ENCODE results near the gene SLC12A9. TPM values are rescaled to one million over a fixed set of nuclear protein-coding genes. Genes with fewer than 3 reads are reported as not detected.

The SLC12A9 gene
- total and polyA plus RNA-seq, 2 of the 4 experiments (the other 2 are of a cell fraction): 4.5 to 16.2 TPM

DNA sequence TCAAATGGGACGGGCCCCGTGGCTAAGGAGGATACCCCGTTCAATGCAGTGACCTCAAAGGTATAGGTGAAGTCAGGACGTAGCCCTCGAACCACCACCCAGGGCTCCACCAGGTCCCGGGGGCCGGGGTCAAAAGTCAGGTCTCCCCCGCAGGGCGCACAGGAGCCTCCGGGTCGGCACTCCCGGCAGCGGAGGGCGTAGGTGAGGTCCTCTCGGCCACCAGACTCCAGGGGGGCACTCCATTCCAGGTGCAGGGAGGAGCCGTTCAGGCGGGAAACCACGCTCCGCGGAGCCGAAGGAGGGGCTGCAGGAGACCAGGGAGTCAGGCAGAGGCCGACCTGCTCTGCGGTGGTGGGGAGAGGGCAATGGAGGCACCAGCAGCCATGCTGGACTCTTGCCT is 32.9 kb upstream of the SLC12A9 start:
- Histone ChIP-seq H2BK20ac (ENCODE audit: low read depth, low read length) (no peak overlapping the region), H3K14ac (replicated peaks; ENCODE audit: low read depth, low read length) (no peak overlapping the region), H2BK15ac (ENCODE audit: low read depth, low read length) (no peak overlapping the region), H3K23ac (ENCODE audit: low read depth, low read length) (no peak overlapping the region), H3K27me3 (ENCODE audit: control insufficient read depth, insufficient read depth, low read length) (no peaks in the 10 kb centered on the region), H2AK5ac (ENCODE audit: low read depth, low read length) (no peak overlapping the region), H4K8ac (ENCODE audit: low read depth in 2 of 2, low read length in 2 of 2) (no peak overlapping the region), H2AK9ac (replicated peaks; ENCODE audit: low read depth, low read length, poor library complexity) (no peak overlapping the region), H3K56ac (ENCODE audit: extremely low read depth, insufficient read depth, low read length) (no peak overlapping the region), H2BK5ac (ENCODE audit: low read depth, low read length, poor library complexity, severe bottlenecking) (no peak overlapping the region), H3K4me3 (ENCODE audit: insufficient read depth, low read depth, low read length) (no peak overlapping the region), H3K9ac (ENCODE audit: low read depth, low read length) (no peak overlapping the region), H3K18ac (ENCODE audit: low read depth, low read length) (no peak overlapping the region), H3K27ac (ENCODE audit: insufficient read depth, low read length) (no peak overlapping the region), H3K4me1 (ENCODE audit: control insufficient read depth, insufficient read depth, low read length) (peaks cover under 1% of the 10 kb centered on the region; the same call in 1 of the 2 replicates), H3K9me1 (ENCODE audit: insufficient read depth, low read length) (no peaks in the 10 kb centered on the region), H4K5ac (ENCODE audit: low read depth, low read length) (no peak overlapping the region), H3K36me3 (ENCODE audit: control insufficient read depth, insufficient read depth, low read length) (peaks cover 73% of the 10 kb centered on the region), H3K9me3 (ENCODE audit: control insufficient read depth, insufficient read depth, low read length) (no peaks in the 10 kb centered on the region), H4K91ac (ENCODE audit: insufficient read depth, low read depth, low read length) (no peak overlapping the region), H2AFZ (replicated peaks; ENCODE audit: low read length, poor library complexity) (no peak overlapping the region), H3K79me1 (ENCODE audit: low read depth in 1 of 2, low read length in 2 of 2) (peaks cover 0 to 26% of the 10 kb centered on the region in 2 experiments; a peak in 3 of 4 replicates), H3K4me2 (ENCODE audit: low read depth, low read length) (no peak overlapping the region), H2BK120ac (ENCODE audit: low read depth, low read length) (no peak overlapping the region), H3K4ac (ENCODE audit: low read depth, low read length) (no peak overlapping the region), H4K20me1 (ENCODE audit: insufficient read depth, low read length) (peaks cover 11% of the 10 kb centered on the region)
- 100% methylated on average over 3 of the region's 23 CpGs; no CpG with 5 or more reads in 1 of the 2 experiments for whole genome bisulfite sequencing, 2 experiments (ENCODE audit: extremely low coverage in 2 of 2, insufficient read length in 1 of 2)
- DNase-seq (no peak), ATAC-seq (ENCODE audit: low read depth) (no peak)
- intact Hi-C loops (cut with micrococcal nuclease) (no loop called here), dilution Hi-C loops (cut with HindIII; ENCODE audit: low sequenced_read_pairs, unreplicated experiment) (no loop called here), in situ Hi-C loops (cut with MboI; ENCODE audit: low sequenced_read_pairs) (no loop called here)
- ChIA-PET POLR2A (ENCODE audit: unreplicated experiment) (no interaction called here), CTCF (no interaction called here)
- TF ChIP-seq MAZ (IDR thresholded peaks at IDR 0.05; ENCODE audit: borderline replicate concordance, low read depth, low read length) (no peak), CHD1 (IDR thresholded peaks at IDR 0.05; ENCODE audit: low read depth, low read length) (no peak), FOS (IDR thresholded peaks at IDR 0.05; ENCODE audit: low read depth, low read length) (no peak), CEBPB (IDR thresholded peaks at IDR 0.05; ENCODE audit: low read depth, low read length) (no peak)
- TF ChIP-seq, protein P1, sequence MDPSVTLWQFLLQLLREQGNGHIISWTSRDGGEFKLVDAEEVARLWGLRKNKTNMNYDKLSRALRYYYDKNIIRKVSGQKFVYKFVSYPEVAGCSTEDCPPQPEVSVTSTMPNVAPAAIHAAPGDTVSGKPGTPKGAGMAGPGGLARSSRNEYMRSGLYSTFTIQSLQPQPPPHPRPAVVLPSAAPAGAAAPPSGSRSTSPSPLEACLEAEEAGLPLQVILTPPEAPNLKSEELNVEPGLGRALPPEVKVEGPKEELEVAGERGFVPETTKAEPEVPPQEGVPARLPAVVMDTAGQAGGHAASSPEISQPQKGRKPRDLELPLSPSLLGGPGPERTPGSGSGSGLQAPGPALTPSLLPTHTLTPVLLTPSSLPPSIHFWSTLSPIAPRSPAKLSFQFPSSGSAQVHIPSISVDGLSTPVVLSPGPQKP (IDR thresholded peaks at IDR 0.05; ENCODE audit: borderline replicate concordance, low read depth, low read length): no peak
- TF ChIP-seq, protein P2, sequence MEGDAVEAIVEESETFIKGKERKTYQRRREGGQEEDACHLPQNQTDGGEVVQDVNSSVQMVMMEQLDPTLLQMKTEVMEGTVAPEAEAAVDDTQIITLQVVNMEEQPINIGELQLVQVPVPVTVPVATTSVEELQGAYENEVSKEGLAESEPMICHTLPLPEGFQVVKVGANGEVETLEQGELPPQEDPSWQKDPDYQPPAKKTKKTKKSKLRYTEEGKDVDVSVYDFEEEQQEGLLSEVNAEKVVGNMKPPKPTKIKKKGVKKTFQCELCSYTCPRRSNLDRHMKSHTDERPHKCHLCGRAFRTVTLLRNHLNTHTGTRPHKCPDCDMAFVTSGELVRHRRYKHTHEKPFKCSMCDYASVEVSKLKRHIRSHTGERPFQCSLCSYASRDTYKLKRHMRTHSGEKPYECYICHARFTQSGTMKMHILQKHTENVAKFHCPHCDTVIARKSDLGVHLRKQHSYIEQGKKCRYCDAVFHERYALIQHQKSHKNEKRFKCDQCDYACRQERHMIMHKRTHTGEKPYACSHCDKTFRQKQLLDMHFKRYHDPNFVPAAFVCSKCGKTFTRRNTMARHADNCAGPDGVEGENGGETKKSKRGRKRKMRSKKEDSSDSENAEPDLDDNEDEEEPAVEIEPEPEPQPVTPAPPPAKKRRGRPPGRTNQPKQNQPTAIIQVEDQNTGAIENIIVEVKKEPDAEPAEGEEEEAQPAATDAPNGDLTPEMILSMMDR (conservative IDR thresholded peaks at IDR 0.05; ENCODE audit: low read depth, low read length): no peak
- BruUV-seq (replicated peaks): no TSS peak

Measured in IMR-90 (cell line).